Measurements from ENCODE around the gene ZNF385D. TPM values are rescaled to one million over a fixed set of nuclear protein-coding genes. Genes with fewer than 3 reads are reported as not detected.

The ZNF385D gene
- total RNA-seq, 1 donor from 2014 or later, result under 0.01 TPM

DNA sequence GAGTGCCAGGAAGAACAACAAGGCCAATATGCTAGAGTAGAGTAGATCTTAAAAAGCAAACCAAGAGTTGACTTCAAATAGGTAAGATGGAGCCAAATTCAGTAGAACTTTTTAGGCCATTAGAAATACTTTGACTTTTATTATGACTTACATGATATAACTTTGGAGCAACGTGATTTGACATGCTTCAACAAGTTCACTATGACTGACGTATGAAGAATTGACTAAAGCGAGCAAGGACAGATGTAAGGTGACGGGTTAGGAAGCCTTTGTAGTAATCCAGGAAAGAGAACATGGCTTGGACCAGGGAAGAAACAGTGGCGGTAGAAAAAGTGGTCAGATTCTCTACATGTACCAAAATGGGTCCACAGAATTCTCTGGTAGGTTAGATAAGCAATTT lies 4.9 kb upstream of the ZNF385D start:
- Histone ChIP-seq H3K36me3 (ENCODE audit: control insufficient read depth, insufficient read depth, low read length) (no peaks in the 10 kb centered on the region), H3K27me3 (ENCODE audit: control insufficient read depth, insufficient read depth, low read length) (no peaks in the 10 kb centered on the region), H3K4me3 (ENCODE audit: low read depth, low read length) (no peak overlapping the region)
- TF ChIP-seq, protein P1, sequence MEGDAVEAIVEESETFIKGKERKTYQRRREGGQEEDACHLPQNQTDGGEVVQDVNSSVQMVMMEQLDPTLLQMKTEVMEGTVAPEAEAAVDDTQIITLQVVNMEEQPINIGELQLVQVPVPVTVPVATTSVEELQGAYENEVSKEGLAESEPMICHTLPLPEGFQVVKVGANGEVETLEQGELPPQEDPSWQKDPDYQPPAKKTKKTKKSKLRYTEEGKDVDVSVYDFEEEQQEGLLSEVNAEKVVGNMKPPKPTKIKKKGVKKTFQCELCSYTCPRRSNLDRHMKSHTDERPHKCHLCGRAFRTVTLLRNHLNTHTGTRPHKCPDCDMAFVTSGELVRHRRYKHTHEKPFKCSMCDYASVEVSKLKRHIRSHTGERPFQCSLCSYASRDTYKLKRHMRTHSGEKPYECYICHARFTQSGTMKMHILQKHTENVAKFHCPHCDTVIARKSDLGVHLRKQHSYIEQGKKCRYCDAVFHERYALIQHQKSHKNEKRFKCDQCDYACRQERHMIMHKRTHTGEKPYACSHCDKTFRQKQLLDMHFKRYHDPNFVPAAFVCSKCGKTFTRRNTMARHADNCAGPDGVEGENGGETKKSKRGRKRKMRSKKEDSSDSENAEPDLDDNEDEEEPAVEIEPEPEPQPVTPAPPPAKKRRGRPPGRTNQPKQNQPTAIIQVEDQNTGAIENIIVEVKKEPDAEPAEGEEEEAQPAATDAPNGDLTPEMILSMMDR (IDR thresholded peaks at IDR 0.05; ENCODE audit: insufficient read depth, low read length, severe bottlenecking), result no peak
- DNase-seq (ENCODE audit: low read depth) (peak; percentile 80), FAIRE-seq (no peak)

GRCh38 chr3:21754839-21755238 lies 3.8 kb upstream of the ZNF385D start:
- Histone ChIP-seq H3K27me3 (ENCODE audit: control insufficient read depth, insufficient read depth, low read length) (no peaks in the 10 kb centered on the region), H3K36me3 (ENCODE audit: control insufficient read depth, insufficient read depth, low read length) (no peaks in the 10 kb centered on the region), H3K4me3 (ENCODE audit: low read depth, low read length) (no peak overlapping the region)
- FAIRE-seq (no peak), DNase-seq (ENCODE audit: low read depth) (no peak)
- TF ChIP-seq, protein P1 (IDR thresholded peaks at IDR 0.05; ENCODE audit: insufficient read depth, low read length, severe bottlenecking), result no peak

DNA sequence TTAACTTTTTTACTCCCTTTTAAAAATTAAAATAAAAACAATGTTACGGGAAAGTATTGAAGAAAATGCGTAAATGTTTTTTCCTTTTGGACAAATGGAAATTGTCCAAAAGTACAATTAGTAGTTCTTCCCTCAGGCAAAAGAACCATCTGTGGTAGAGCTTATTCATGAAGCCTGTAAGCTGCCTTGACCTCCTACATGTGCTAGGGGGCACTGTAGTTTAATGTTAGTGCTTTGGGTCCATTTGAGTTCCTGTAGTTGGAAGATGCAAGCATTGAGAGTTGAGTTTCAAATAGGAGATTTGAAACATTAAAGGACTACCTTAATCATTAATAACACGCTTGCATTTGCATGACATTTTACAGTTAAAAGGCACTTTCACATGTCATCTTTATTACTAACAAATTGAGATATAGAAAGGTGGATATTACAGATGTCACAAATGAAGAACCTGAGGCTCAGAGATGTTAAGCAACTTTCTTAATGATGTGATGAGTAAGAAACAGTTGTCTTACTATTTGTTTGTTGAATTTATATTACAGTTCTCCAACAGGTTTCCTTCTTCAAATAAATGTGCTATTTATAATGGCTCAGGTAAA lies 1.8 kb upstream of the ZNF385D start:
- FAIRE-seq (no peak), DNase-seq (ENCODE audit: low read depth) (peak; percentile 71)
- H3K4me3 ChIP-seq (ENCODE audit: low read depth, low read length), result no peak overlapping the region
- no peaks in the 10 kb centered on the region for H3K27me3 ChIP-seq (ENCODE audit: control insufficient read depth, insufficient read depth, low read length)
- H3K36me3 ChIP-seq (ENCODE audit: control insufficient read depth, insufficient read depth, low read length), result no peaks in the 10 kb centered on the region
- TF ChIP-seq, protein P1 (IDR thresholded peaks at IDR 0.05; ENCODE audit: insufficient read depth, low read length, severe bottlenecking), result peak; percentile 64

DNA sequence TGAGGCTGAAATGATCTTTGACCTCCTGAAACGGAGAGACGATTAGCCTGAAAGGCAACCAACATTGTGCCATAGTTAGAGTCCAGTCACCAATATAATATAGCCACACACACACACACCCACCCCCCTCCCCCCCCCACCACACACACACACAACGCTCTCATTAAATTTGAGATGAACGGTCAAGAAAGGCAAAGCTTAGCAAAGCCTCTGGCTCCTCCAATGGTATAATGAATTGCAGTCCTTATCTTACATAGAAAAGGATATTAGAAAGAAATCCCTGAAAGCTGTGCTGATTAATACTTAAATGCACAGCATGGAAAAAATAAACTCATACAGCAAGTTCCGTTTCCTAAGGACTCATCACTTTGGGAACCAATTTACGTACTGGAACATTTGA lies 876 bp upstream of the ZNF385D start:
- FAIRE-seq (no peak), DNase-seq (ENCODE audit: low read depth) (no peak)
- TF ChIP-seq, protein P1 (IDR thresholded peaks at IDR 0.05; ENCODE audit: insufficient read depth, low read length, severe bottlenecking), result no peak
- Histone ChIP-seq H3K4me3 (ENCODE audit: low read depth, low read length) (no peak overlapping the region), H3K36me3 (ENCODE audit: control insufficient read depth, insufficient read depth, low read length) (no peaks in the 10 kb centered on the region), H3K27me3 (ENCODE audit: control insufficient read depth, insufficient read depth, low read length) (no peaks in the 10 kb centered on the region)

DNA sequence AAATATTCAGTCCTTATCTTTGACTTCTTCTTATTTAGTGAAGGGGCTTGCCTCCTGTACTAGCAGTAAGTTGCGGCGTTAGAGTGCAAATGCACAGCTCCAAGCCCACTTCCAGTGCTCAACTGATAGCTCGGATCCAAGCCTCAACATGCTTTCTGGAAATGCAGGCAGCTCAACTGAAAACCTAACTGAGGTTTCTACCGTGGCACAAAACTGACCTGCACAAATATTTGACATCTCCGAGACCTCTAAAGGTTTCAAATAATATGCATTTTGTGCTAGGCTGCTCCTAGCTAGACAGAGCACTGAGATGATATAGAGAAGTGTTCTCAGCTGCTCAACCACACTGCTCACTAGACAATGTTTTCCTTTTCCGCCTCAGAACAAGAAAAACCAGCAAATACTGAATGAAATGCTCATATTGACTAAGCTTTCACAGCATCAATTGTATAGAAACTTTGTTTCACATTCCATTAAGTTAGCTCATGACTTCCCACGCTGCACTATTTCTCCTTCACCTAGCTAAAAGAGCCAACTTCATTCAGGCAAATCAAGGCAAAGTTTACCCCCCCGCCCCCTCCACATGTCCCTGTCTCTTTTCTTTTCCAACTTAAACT lies 822 bp downstream of the ZNF385D start:
- H3K27me3 ChIP-seq (ENCODE audit: control insufficient read depth, insufficient read depth, low read length), result no peaks in the 10 kb centered on the region
- FAIRE-seq, result no peak
- H3K36me3 ChIP-seq (ENCODE audit: control insufficient read depth, insufficient read depth, low read length), result no peaks in the 10 kb centered on the region
- TF ChIP-seq, protein P1 (IDR thresholded peaks at IDR 0.05; ENCODE audit: insufficient read depth, low read length, severe bottlenecking), result no peak
- peak overlapping the region; percentile 37 for H3K4me3 ChIP-seq (ENCODE audit: low read depth, low read length)
- peak; percentile 78 for DNase-seq (ENCODE audit: low read depth)

Measured in bronchial epithelial cell (primary cell).